Endometrium (tissue), 2 donors: ENCODE results near the gene C14orf180.

ENCODE experiments used
- FAIRE-seq: peaks from 2 replicates; lab custom pipeline; 2012; peaks lifted over from hg19 to GRCh38; lab: Jason Lieb, UNC
- donor health status: control.
- donor health status: control.

The C14orf180 gene

DNA sequence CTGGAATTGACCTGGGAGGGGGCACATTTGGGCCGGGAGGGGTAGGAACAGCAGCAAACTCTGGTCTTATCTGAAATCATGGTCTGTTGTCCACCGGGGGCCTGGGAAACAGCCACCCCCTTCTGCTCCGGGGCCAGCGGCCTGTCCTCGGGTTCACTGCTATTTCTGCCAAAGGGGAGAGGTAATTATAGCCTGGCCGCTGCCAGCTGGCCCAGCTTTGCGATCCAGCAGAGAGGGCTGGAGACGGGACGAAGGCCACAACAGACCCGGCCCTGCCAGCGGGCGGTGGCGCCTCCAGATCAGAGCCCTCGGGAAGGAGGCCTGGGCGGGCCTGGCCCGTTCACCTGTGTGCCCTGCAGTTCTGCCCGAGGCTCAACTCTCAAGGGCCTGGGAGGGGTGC lies at the start of gene C14orf180:
C14orf180 (plus strand) TSS at position 258 of the 400 bp plus-strand sequence. CDS start 6,667 bp downstream, outside the sequence.
- FAIRE-seq, result no peak

DNA sequence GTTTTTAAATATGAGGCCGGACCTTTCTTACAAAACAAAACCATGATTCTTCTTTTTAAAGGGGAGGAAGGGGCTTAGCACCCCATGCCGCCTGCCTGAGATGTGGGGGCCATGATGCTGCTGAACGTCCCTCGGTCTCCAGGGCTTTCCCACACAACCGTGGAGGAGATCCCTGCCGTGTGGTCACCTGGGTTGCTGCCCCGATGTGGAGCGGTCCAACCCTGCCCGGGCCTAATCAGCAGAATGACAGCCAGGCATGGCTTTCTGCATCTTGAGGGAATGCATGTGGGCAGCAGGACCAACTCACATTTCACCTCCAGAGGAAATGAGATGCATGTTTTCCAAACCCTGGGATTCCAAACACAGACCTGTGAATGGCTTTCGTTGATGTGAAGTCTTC lies 48.9 kb upstream of the C14orf180 start:
- FAIRE-seq, result no peak

DNA sequence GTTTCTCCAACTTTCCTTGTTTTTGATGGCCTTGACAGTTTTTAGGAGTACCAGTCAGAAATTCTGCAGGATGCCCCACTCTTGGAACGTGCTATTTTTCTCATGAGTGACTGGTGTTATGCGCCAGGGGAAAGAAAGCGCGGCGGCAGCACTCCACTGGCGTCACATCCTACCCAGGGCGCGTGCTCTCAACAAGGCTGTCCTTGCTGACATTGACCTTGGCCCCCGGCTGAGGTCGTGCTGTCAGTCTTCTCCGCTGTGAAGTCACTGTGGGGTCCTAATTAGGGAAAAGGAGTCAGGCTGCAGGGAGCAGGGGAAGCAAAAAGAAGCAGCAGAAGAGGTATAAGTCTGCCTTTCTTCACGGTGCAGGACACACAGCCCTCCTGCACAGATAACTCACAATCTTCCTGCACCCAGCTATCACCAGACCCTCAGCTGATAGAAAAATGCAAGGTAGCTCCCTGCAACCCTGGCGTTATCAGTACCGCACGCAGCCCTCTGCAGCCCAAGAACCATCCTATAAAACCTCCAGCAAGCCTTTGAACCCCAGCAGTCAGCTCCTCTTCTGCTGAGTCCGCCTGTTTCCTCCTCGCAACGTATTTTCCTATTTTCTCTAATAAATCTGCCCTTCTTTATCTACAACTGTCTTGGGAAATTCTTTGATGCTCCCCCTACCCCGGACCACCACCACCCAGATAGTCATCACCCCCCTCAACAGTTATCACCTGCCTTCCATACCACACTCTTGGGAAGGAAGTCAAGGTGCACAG lies 48.0 kb upstream of the C14orf180 start:
- FAIRE-seq, result no peak

DNA sequence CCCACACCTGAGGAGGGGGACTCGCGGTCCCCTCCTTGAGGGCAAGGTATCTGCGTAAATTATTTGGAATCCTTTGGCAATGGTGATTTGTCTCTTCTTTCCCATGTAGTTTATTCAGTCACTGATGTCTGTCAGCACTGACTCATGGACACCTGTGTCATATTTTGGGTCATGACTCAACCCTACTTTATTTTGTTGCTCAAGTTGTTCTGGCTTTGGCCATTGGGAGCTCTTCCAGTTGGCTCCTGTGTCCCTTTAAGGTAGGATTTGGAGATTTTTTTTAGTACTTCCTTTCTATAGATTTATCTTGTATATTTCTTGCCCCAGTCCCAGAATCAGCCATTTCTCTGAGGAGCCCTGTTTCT lies 47.4 kb upstream of the C14orf180 start:
- FAIRE-seq, result no peak

DNA sequence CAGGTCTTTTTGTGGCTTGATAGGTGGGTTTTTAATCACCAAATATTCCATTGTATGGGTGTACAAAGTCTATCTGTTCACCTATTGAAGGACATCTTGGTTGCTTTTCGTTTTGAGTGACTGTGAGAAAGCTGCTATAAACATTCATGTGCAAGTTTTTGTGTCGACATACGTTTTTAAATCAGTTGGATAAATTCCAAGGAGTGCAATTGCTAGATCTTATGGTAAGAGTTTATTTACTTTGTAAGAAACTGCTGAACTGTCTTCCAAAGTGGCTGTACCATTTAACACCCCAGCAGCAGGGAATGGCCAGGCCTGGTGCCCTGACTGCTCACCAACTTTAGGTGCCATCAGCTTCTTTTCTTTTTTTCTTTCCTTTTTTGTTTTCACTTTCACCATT lies 45.5 kb upstream of the C14orf180 start:
- no peak for FAIRE-seq

DNA sequence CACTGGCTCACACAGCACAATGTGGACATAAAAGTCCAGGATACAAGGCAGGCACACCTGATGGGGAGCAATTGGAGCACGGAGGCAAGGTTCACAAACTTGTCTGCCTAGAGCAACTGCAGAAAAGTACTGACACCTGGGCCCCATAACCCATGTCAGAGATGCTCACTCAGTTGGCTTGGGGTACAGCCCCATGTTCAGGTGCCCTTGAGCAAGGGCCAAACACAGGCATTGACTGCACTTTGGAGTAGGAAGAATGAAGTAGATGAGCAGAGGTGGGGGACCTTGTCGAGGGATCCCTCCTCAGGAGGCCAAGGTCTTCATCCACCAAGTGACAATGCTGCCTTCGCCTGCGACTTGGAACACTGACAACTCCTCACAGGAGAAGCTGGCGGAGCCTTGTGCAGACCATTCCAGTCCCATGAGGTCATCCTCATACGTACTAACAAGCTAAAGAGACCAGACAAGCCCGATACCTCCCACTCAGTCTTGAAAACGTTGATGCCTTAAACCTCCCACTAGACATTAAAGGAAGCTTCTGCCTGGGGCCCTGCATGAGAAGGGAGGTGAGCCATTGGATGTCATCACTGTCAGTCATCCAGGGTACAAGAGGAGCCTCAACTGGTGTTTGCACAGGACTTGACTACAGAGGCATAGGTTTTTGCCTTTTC lies 42.5 kb upstream of the C14orf180 start:
- FAIRE-seq, result no peak

DNA sequence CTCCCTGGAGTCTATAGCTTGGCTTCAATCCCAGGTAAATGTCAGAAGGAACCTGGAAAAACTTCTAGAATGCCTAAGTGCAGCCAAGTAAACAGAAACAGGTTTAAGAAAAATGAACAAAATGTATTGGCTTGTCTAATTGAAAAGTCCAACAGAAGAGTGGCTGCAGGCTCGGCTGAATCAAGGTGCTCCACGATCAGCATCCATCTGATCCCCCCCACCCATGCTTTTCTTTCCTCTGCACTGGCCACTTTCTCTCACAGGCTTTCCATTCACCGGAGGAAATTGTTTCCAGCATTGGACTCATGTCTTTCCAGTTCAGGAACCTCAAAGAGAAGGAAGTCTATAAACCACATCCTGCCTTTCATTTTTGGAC lies 42.0 kb upstream of the C14orf180 start:
- no peak for FAIRE-seq

DNA sequence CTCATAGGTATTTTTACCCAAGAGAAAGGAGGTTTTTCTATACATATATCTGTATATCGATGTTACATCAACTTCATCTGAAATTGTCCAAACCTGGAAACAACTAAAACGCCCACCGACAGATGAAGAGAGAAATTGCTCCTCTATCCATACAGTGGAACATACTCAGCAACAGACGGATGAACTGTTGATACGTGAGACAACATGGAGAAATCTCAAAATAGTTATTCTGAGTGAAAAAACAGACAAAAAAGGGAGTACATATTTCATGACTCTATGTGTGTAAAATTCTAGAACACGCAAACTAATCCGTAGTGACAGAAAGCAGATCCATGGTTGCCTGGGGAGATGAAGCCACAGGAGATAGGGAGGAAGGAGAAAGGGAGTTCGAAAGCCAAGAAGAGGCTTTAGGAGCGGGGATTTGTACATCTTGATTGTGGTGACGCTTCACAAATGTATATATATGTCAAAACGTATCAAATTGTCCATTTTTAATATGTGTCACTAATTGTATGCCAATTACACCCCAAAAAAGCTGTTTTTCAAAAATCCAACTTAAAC lies 37.6 kb upstream of the C14orf180 start:
- no peak for FAIRE-seq

DNA sequence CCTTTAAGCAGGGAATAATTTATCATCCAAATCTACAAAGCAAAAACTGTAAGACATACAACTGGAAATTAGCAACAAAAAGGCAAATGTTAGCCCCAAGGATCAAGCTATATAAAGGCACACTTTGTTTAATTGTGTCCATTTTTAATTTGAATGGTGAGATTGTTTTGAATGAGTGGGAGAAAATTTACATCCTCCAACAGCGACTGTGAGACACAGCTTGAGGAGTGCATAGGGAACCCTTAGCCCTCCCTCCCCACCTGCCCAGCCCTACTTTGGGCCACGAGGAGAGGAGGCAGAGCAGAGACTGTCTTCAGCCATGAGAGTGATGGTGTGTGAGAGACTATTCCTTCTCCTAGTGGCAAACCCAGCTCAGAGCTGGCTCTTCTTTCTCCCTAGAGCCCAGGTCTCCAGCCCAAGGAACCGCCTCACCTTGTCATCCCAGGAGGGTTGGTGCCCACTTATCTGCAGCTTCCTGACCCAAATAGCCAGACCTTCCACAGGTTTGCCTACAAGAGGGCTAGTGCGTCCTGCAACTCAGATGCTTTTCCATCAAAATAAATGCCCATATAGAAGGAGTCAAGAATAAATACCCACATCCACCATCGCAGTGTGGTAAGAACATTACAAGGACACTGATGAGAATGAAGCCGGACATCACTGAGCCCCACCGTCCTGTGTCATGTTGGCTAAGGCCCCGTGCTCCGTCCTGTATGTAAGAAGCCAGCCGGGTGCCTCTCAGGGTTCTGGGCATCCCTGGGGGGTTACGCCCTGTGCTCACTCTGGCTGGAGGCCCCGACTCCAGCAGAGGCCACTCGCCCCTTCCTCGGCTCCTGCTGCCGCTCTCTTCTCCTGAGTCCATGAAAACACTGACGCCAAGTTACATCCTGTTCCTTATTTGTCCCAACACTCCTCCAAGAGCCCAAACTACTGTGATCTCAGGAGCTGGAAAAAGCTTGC lies 36.4 kb upstream of the C14orf180 start:
- no peak for FAIRE-seq

DNA sequence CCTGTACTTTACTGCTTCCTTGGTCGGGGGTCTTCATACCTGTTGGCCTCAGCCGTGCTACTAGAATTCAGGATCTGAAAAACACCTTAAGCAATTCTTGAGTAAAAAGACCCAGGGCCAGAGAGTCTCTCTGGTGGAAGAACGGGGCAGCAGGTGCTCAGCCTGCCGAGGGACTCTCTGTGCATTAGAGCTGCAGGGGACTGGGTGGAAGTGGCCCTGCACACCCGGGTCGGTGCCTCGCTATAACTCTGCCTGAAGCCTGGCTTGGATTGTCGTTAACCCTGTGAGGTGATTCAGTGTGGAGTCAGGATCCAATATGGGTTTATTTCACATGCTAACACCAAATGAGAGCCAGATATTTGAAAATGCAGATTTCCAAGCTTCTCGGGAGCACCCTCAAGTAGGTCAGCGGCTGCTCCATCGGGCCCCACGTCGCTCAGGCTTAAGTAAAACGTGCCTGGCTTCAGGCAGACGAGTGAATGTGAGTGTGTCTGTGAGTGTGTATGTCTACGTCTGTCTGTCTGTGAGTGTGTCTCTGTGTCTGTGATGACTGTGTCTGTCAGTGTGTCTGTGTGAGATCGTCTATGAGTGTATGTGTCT lies 35.1 kb upstream of the C14orf180 start:
- no peak for FAIRE-seq

DNA sequence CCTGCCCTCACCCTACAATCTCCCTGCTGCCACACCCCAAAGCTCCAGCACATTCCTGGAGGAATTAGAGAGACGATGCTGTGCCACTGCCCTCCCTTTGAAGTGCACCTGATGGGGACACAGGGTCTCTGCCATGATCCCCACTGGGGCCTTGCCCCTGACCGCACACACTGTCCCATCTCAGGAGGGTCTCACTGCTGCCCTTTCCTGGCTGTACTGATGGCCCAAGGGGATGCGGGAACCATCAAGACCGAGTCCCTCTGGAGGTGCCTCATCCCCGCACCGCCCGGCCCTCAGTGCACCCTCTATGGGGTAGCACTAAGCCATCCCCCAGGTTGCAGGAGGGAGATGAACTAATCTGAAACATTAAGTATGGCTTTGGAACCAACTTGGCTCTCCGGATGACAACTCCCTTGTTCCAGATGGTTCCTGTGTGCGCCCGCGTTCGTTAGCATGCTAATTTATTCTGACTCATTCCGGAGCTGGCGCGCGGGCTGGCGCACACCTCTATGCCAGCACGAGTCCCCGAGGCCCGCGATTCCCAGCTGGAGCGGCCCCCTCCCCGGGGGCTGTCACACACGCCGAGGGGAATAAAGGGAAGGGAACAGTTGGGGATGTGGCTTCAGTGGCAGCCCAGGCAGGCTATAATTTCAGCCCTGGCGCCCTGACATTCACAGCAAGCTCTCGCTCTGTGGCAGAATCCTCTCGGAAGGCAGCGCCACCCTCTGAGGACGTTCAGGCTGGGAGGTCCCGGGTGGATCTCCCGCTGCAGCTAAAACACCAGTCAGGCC lies 34.2 kb upstream of the C14orf180 start:
- no peak for FAIRE-seq

DNA sequence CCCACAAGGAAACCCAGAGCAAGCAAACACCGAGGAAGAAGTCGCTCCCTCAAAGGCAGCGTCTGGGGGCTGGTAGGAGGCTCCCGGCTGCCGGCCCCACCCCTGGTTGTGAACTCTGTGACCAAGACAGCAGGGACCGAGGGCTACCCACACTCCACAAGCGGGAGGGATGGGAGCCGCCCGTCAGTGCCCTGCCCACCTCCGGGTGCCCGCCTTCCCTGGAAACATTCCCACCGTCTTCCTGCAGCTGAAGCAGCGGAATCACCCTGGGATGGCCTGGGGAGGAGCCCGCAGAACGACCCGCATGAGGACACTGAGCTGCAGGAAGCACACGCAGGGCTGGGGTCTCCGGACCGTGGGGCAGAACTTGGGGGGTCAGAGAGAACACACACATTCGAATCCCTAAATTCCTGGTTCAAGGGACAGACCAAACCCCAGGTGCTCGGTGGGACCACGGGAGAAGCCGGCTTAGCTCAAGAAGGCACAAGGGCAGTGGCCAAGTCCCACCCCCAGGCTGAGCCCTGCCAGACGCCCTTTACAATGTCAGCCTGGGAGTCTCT lies 33.5 kb upstream of the C14orf180 start:
- FAIRE-seq, result no peak

DNA sequence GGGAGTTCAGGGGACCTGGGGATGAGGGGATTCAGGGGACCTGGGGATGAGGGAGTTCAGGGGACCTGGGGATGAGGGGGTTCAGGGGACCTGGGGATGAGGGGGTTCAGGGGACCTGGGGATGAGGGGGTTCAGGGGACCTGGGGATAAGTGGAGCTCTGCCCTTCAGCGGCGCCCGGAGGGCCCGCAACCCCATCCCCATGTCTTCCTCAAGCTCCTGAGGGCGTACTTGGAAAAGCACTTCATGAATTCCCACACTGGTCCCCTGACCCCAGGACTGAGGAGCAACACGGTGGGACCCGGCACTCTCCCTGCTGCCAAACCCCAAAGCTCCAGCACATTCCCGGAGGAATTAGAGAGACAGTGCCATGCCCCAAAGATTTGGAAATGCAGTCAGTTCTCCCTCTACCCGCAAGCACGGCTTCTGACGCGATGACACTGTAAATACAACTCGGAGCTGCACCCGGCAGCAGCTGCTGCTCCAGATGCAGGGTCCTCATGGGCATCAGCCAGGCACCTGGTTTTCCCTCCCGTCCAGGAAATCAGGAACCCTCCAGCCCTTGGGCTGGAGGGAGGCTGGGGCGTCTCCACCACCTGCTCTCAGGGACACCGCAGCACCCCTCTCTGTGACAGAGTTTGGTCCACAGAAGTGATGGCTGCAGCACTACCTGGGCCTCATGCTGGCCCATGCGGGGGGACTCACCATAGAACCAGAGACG lies 32.8 kb upstream of the C14orf180 start:
- no peak for FAIRE-seq

DNA sequence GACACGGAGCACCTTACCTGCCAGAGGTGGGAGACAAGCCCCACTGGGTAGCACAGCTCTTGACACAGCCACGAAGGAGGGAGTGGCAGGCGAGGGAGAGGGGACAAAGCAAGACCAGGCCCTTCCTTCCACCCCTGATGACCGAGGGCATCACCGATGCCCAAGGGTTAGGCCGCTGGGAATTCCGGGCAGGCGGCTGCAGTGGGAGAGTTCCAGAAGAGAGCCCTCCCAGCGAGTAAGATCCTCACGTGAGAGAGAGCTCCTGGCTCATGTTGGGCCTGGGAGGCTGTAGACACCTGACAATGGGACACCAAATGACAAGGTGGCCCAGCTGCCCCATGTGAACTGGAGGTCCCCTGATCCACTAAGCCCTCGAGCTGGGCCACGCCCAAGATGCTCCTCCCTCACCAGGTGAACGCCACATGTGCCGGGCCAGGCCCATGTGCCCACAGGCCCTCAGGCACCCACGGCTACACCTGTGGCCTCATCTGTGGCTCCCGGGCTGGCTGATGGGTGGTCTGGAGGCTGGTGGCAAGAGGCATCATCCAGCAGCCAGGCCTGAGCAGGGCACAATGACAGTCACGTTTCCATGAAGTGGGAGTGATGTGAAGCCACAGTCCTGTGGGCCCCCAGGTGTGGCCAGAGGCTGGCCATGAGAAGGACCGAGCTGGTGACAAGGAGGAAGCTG lies 32.1 kb upstream of the C14orf180 start:
- FAIRE-seq, result no peak

DNA sequence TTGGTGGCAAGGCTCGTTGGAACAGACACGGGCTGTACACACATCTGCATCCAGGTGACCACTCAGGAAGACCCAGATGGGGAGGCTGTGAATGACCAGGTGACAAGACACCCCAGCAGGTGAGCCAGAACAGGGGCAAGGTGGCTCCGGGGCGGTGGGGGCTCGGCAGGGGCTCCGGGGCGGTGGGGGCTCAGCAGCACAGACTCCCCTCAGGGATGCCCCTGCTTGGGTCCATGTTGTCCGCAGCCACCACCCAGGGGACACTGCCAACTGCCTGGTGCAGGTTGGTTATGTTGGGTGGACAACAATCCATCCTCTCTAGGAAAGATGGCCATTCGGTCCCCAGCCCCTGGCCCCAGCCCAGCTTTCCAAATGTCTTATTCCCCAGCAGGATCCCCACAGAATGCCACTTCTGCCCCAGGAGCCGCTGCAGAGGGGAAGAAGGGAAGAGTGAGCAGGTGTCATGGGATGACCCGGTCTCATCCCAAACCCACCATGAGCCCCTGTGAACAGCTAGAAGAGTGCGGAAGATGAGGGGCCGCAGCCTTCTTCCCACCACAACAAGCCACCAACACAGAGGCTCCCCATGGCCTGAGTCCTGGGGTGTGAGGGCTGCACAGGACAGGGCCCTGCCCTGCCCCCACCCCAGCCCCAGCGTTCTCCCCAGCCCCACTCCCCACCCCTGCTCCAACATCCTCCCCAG lies 31.4 kb upstream of the C14orf180 start:
- no peak for FAIRE-seq

DNA sequence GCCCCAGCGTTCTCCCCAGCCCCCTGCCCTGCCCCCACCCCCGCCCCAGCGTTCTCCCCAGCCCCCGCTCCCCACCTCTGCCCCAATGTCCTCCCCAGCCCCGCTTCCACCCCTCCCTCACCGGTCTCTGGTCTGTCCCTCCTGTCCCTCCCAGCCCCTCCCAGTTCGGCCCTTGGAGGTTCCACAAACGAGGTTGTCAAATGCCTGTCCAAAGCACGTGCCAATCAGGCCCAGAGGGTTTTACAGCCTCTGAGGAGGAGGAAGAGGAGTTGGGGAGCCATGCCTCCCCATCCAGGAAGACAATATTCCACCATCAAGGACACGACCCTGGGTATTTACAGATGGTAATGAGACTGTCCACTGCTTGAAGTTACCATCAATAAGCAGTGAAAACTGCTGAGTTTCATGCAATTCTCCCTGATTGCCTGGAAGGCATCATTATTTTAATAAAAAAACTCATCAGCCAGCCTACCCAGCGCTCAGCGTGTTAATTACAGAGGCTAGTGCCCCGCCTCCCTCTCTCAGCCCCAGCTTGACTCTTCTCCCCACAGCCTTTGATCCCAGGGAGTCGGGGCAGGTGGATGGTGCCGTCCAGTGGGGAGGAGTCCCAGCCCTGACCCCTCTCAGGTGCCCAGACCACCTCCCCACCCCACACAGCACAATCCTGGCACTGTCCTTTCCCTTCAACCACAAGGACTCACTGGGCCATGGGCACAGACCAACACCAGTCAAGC lies 30.6 kb upstream of the C14orf180 start:
- no peak for FAIRE-seq

DNA sequence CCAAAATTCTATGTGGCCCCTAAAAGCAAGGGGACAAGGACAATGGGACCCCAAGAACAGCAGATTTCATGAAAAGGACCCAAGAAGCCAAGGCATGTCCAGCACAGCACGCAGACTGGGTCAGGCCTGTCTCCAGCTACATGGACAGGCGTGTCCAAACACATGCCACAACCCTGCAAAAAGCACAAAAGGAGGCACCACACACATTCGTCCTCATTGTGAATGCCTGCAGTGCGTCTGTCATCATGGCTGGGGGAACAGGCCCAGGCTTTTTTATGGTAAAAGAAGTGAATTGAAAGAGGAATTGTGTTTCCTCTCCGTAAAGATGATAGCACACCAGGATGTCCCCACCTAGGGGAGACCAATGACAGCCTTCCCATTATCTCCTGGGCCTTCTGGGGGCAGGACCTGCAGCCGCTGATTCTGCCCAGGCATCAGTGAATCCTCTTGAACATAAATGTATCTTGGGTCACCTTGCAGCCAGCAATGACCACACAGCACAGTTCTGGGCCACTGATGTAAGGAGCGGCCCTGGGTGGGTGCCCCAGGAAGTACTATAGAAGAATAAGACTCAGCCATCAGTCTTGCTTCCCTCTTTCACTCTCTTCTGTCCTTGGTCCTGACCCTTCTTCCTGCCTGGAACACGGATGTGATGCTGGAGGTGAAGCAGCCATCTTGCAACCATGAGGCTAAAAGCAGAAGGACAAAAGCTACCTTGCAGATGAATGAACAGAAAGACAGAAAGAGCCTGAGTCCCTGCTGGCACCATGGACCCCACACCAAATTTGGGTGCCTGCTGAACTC lies 29.8 kb upstream of the C14orf180 start:
- no peak for FAIRE-seq
